AG10803 (cell line): Measurements from ENCODE around the gene SDCBP2.

ENCODE experiments used
- DNase-seq: peaks from one replicate; pipeline ENCODE4 v3.0.0; 2010; ENCODE audit warnings: low read depth
- H3K4me3 ChIP-seq: 2 replicates; pipeline ENCODE4 v1.5.1; 2011; ENCODE audit warnings: mild to moderate bottlenecking, low read length, control low read depth
- CTCF ChIP-seq: conservative IDR thresholded peaks from 2 replicates; pipeline ENCODE4 v1.5.1; 2011; ENCODE audit warnings: mild to moderate bottlenecking, low read length, control low read depth, inconsistent platforms

Gene SDCBP2

GRCh38 chr20:1275919-1276318, 53.0 kb downstream of the SDCBP2 start:
- TF ChIP-seq CTCF = no peak
- no peak for DNase-seq
- no peak overlapping the region for H3K4me3 ChIP-seq

- TF ChIP-seq CTCF = no peak
- no peak overlapping the region for H3K4me3 ChIP-seq
- no peak for DNase-seq
Observed at GRCh38 chr20:1274485-1275311, 54.2 kb downstream of the SDCBP2 start.

GRCh38 chr20:1273366-1273765, 55.6 kb downstream of the SDCBP2 start:
- no peak for TF ChIP-seq CTCF
- no peak for DNase-seq
- H3K4me3 ChIP-seq = no peak overlapping the region

- TF ChIP-seq CTCF = no peak
- no peak overlapping the region for H3K4me3 ChIP-seq
- DNase-seq = no peak
Observed at GRCh38 chr20:1272368-1273100, 56.4 kb downstream of the SDCBP2 start.

- TF ChIP-seq CTCF = no peak
- no peak for DNase-seq
Observed at GRCh38 chr20:1269850-1270249, 59.1 kb downstream of the SDCBP2 start.

GRCh38 chr20:1269235-1269634, 59.7 kb downstream of the SDCBP2 start:
- TF ChIP-seq CTCF = no peak
- no peak for DNase-seq
- H3K4me3 ChIP-seq = no peak overlapping the region

More at GRCh38 chr20:1269850-1270249, 59.1 kb downstream of the SDCBP2 start:
- no peak overlapping the region for H3K4me3 ChIP-seq
